Karpas-422 (cell line): ENCODE results near the gene OASL. TPM values are rescaled to one million over a fixed set of nuclear protein-coding genes. Genes with fewer than 3 reads are reported as not detected.
A peak's percentile ranks its signal among the peaks of the same experiment; 100 is the strongest.

Experiments
- DNase-seq: peaks from one replicate; pipeline ENCODE4 v3.0.0-alpha.2; 2015
- H2AFZ ChIP-seq: fragments of 200-600 bp; sonication (generic); 2 replicates; pipeline ENCODE4 v1.6.1; 2014; ENCODE audit warnings: antibody characterized with exemption, low read length, mixed read lengths
- H3K27ac ChIP-seq: fragments of 200-600 bp; sonication (generic); 2 replicates; pipeline ENCODE4 v1.5.1; 2014; ENCODE audit warnings: mild to moderate bottlenecking, low read length, moderate library complexity
- H3K27me3 ChIP-seq: fragments of 200-600 bp; sonication (generic); 2 replicates; pipeline ENCODE4 v1.6.1; 2014; ENCODE audit warnings: low read length, mixed read lengths
- H3K36me3 ChIP-seq: fragments of 200-600 bp; sonication (generic); 2 replicates; pipeline ENCODE4 v1.6.1; 2014; ENCODE audit warnings: low read length, mixed read lengths; ENCODE audit not compliant: insufficient read depth
- H3K4me1 ChIP-seq: fragments of 200-600 bp; sonication (generic); 2 replicates; pipeline ENCODE4 v1.6.1; 2014; ENCODE audit warnings: mild to moderate bottlenecking, low read length, mixed read lengths
- H3K4me2 ChIP-seq: fragments of 200-600 bp; sonication (generic); 2 replicates; pipeline ENCODE4 v1.6.1; 2014; ENCODE audit warnings: low read length, low read depth, mild to moderate bottlenecking; ENCODE audit not compliant: poor library complexity, severe bottlenecking
- H3K4me3 ChIP-seq: fragments of 200-600 bp; sonication (generic); 2 replicates; pipeline ENCODE4 v1.5.1; 2014; ENCODE audit warnings: mild to moderate bottlenecking, antibody characterized with exemption, low read length, mixed read lengths
- H3K79me2 ChIP-seq: fragments of 200-600 bp; sonication (generic); 2 replicates; pipeline ENCODE4 v1.6.1; 2014; ENCODE audit warnings: mild to moderate bottlenecking, low read length, mixed read lengths
- H3K9ac ChIP-seq: fragments of 200-600 bp; sonication (generic); 2 replicates; pipeline ENCODE4 v1.6.0; 2014; ENCODE audit warnings: low read length
- H3K9me2 ChIP-seq: fragments of 200-600 bp; sonication (generic), shearing (Covaris generic); replicated peaks from 2 replicates; pipeline ENCODE4 v1.6.0; 2014; ENCODE audit warnings: mild to moderate bottlenecking, low read length, moderate library complexity; ENCODE audit not compliant: insufficient read depth
- H3K9me3 ChIP-seq: fragments of 300-700, 200-600 bp; sonication (generic); 2 replicates; pipeline ENCODE4 v1.6.1; 2014; ENCODE audit warnings: low read length, mixed read lengths
- H4K20me1 ChIP-seq: fragments of 200-600 bp; sonication (generic); 2 replicates; pipeline ENCODE4 v1.6.1; 2014; ENCODE audit warnings: mild to moderate bottlenecking, antibody characterized with exemption, low read length, low read depth; ENCODE audit not compliant: insufficient read depth
- total RNA-seq: library from RNA; depleted of rRNA; stranded (reverse); fragments of >200 nt; shearing (Covaris generic); gene quantifications from 2 replicates; pipeline ENCODE4 v1.2.3, GENCODE V29; 2014; ENCODE audit warnings: low replicate concordance

The OASL gene
- total RNA-seq, 1 experiment from 2014 or later = 1.4 TPM

DNA sequence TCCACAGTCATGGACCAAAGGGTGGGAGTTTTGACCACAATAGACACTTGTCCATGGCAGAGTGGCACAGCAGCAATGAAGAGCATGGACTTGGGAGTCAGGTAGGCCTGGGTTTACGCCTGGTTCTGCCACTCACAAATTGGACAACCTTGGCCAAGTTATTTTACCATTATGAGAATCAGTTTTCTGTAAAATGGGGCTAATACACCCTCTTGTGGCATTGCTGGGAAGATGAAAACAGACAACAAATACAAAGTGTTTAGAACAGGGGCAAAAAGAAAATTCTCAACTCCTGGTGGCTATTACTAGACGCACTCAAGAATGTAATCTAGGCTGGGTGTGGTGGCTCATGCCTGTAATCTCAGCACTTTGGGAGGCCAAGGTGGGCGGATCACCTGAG is 25.3 kb downstream of the OASL start:
- H3K27me3 ChIP-seq = no peaks in the 10 kb centered on the region
- H3K27ac ChIP-seq = no peak overlapping the region
- H3K9ac ChIP-seq = no peak overlapping the region
- H3K9me2 ChIP-seq = no peaks in the 10 kb centered on the region
- H3K36me3 ChIP-seq = peaks cover 7% of the 10 kb centered on the region; the same call in 1 of the 2 replicates
- H3K4me1 ChIP-seq = peaks cover 11% of the 10 kb centered on the region
- H3K4me3 ChIP-seq = no peak overlapping the region
- H3K79me2 ChIP-seq = peaks cover 33% of the 10 kb centered on the region
- H3K9me3 ChIP-seq = no peaks in the 10 kb centered on the region
- DNase-seq = no peak
- H2AFZ ChIP-seq = no peak overlapping the region
- H3K4me2 ChIP-seq = no peak overlapping the region
- H4K20me1 ChIP-seq = no peaks in the 10 kb centered on the region

DNA sequence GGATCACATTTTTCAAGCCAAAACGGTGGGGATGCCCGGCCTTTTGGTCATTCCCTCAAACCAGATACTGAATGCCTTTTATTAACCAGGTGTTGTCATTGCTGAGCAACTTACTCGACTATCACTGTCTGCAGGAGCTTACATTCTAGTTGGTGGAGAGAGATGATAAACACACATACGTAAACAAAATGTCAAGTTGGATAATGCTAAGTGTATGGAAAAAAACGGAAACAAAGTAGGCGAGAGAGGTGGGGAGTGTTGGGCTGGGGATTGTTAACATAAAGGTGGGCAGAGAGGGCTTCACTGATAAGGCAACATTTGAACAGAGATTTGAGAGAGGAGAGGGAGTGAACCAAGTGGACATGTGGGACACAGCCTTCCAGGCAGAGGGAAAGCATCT is 27.2 kb downstream of the OASL start:
- Histone ChIP-seq H3K4me1 (peaks cover 11% of the 10 kb centered on the region), H3K4me2 (no peak overlapping the region), H3K36me3 (peaks cover 8% of the 10 kb centered on the region; the same call in 1 of the 2 replicates), H2AFZ (no peak overlapping the region), H4K20me1 (no peaks in the 10 kb centered on the region), H3K9ac (no peak overlapping the region), H3K9me3 (no peaks in the 10 kb centered on the region), H3K27ac (no peak overlapping the region), H3K27me3 (no peaks in the 10 kb centered on the region), H3K79me2 (peaks cover 33% of the 10 kb centered on the region), H3K9me2 (no peaks in the 10 kb centered on the region), H3K4me3 (no peak overlapping the region)
- no peak for DNase-seq

- no peaks in the 10 kb centered on the region for H3K9me3 ChIP-seq
- H3K4me1 ChIP-seq = peaks cover 11% of the 10 kb centered on the region
- H3K36me3 ChIP-seq = peaks cover 8% of the 10 kb centered on the region; the same call in 1 of the 2 replicates
- H3K9me2 ChIP-seq = no peaks in the 10 kb centered on the region
- H3K27me3 ChIP-seq = no peaks in the 10 kb centered on the region
- no peak overlapping the region for H3K4me3 ChIP-seq
- H2AFZ ChIP-seq = no peak overlapping the region
- H3K27ac ChIP-seq = no peak overlapping the region
- H4K20me1 ChIP-seq = no peaks in the 10 kb centered on the region
- H3K9ac ChIP-seq = no peak overlapping the region
- H3K4me2 ChIP-seq = no peak overlapping the region
- H3K79me2 ChIP-seq = peaks cover 30% of the 10 kb centered on the region
- no peak for DNase-seq
These were observed 28.2 kb downstream of the OASL start for GRCh38 chr12:121010860-121011259.

DNA sequence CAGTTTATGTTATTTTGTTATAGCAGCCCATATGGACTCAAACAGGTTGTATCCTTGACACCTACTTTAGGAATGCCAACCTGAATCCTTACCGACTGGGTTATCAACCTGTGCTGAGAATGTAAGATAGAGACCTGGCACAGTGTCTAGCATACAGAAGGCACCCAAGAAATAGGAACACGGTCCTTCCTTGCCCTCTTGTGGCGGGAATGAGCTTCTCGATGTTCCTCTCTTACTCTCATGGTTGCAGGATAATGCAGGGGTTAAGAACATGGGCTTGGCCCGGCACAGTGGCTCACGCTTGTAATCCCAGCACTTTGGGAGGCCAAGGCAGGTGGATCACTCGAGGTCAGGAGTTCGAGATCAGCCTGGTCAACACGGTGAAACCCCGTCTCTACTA is 29.3 kb downstream of the OASL start:
- Histone ChIP-seq H3K4me2 (no peak overlapping the region), H3K27ac (no peak overlapping the region), H3K9me3 (no peaks in the 10 kb centered on the region), H3K79me2 (peaks cover 18% of the 10 kb centered on the region), H2AFZ (no peak overlapping the region), H3K36me3 (peaks cover 9% of the 10 kb centered on the region; the same call in 1 of the 2 replicates), H3K4me1 (peaks cover 2% of the 10 kb centered on the region), H3K27me3 (no peaks in the 10 kb centered on the region), H3K9me2 (no peaks in the 10 kb centered on the region), H4K20me1 (no peaks in the 10 kb centered on the region), H3K9ac (no peak overlapping the region), H3K4me3 (no peak overlapping the region)
- DNase-seq = no peak

- H3K79me2 ChIP-seq = peaks cover 12% of the 10 kb centered on the region
- H3K4me3 ChIP-seq = no peak overlapping the region
- no peak overlapping the region for H3K9ac ChIP-seq
- no peaks in the 10 kb centered on the region for H3K9me3 ChIP-seq
- H3K27ac ChIP-seq = no peak overlapping the region
- DNase-seq = no peak
- no peak overlapping the region for H2AFZ ChIP-seq
- H3K4me2 ChIP-seq = no peak overlapping the region
- H3K27me3 ChIP-seq = no peaks in the 10 kb centered on the region
- peaks cover 19% of the 10 kb centered on the region; the same call in 1 of the 2 replicates for H3K36me3 ChIP-seq
- no peaks in the 10 kb centered on the region for H3K4me1 ChIP-seq
- H3K9me2 ChIP-seq = no peaks in the 10 kb centered on the region
- no peaks in the 10 kb centered on the region for H4K20me1 ChIP-seq
These were observed 30.5 kb downstream of the OASL start for GRCh38 chr12:121008347-121009098.

- H3K9ac ChIP-seq = no peak overlapping the region
- peaks cover 23% of the 10 kb centered on the region; the same call in 1 of the 2 replicates for H3K36me3 ChIP-seq
- H3K4me3 ChIP-seq = no peak overlapping the region
- no peaks in the 10 kb centered on the region for H3K27me3 ChIP-seq
- no peaks in the 10 kb centered on the region for H3K9me2 ChIP-seq
- no peak overlapping the region for H3K27ac ChIP-seq
- DNase-seq = peak; percentile 80
- H3K79me2 ChIP-seq = no peaks in the 10 kb centered on the region
- no peak overlapping the region for H3K4me2 ChIP-seq
- no peak overlapping the region for H2AFZ ChIP-seq
- no peaks in the 10 kb centered on the region for H3K4me1 ChIP-seq
- no peaks in the 10 kb centered on the region for H4K20me1 ChIP-seq
- no peaks in the 10 kb centered on the region for H3K9me3 ChIP-seq
These were observed 33.7 kb downstream of the OASL start for GRCh38 chr12:121005346-121005815.

GRCh38 chr12:121004253-121004815 is 34.7 kb downstream of the OASL start:
- no peak overlapping the region for H2AFZ ChIP-seq
- H3K27me3 ChIP-seq = no peaks in the 10 kb centered on the region
- no peak overlapping the region for H3K9ac ChIP-seq
- no peaks in the 10 kb centered on the region for H3K79me2 ChIP-seq
- H3K9me3 ChIP-seq = no peaks in the 10 kb centered on the region
- peaks cover 22% of the 10 kb centered on the region; the same call in 1 of the 2 replicates for H3K36me3 ChIP-seq
- H3K4me2 ChIP-seq = no peak overlapping the region
- no peaks in the 10 kb centered on the region for H3K4me1 ChIP-seq
- no peak overlapping the region for H3K4me3 ChIP-seq
- no peak for DNase-seq
- H3K9me2 ChIP-seq = no peaks in the 10 kb centered on the region
- no peaks in the 10 kb centered on the region for H4K20me1 ChIP-seq
- H3K27ac ChIP-seq = no peak overlapping the region

DNA sequence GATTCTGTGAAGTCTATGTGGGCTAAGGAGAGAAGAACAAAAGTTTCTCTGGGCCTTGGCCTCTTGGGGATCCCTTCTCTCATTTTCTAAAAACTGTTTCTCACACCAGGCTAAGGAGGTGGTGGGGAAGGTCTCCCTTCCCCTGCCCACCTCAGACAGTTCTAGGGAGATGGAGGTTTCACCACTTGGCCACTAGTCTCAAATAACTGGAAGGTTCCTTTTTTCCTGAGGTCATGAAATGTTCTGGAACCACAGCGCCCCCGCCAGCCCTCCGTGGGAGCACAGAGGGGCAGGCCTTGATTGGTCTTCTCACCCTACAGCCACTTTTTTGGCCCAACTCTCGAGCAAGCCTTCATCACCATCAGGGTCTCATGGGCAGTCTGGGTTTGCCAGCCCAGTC is 35.4 kb downstream of the OASL start:
- Histone ChIP-seq H3K27ac (no peak overlapping the region), H3K9me2 (no peaks in the 10 kb centered on the region), H3K27me3 (no peaks in the 10 kb centered on the region), H2AFZ (no peak overlapping the region), H3K4me2 (no peak overlapping the region), H4K20me1 (no peaks in the 10 kb centered on the region), H3K4me3 (no peak overlapping the region), H3K36me3 (peaks cover 15% of the 10 kb centered on the region; the same call in 1 of the 2 replicates), H3K9me3 (no peaks in the 10 kb centered on the region), H3K79me2 (no peaks in the 10 kb centered on the region), H3K4me1 (no peaks in the 10 kb centered on the region), H3K9ac (no peak overlapping the region)
- no peak for DNase-seq
